Measurements from ENCODE around the gene RTKN2.
A peak's percentile ranks its signal among the peaks of the same experiment; 100 is the strongest.

The RTKN2 gene

GRCh38 chr10:62234077-62234605, 34.5 kb downstream of the RTKN2 start:
- TF ChIP-seq ISL1 (CRISPR knock-in tag; IDR thresholded peaks at IDR 0.05) (no peak), TSHZ2 (CRISPR knock-in tag; IDR thresholded peaks at IDR 0.05) (no peak), ZC3H10 (CRISPR knock-in tag; IDR thresholded peaks at IDR 0.05) (no peak), CSDC2 (CRISPR knock-in tag; IDR thresholded peaks at IDR 0.05) (0 out of 2 replicates have a peak, but pooled peaks have one; percentile 48)
- ATAC-seq = peak; percentile 12; the same call in 2 of the 3 replicates

GRCh38 chr10:62233356-62234076, 35.1 kb downstream of the RTKN2 start:
- TF ChIP-seq CREB5 (CRISPR knock-in tag; IDR thresholded peaks at IDR 0.05; ENCODE audit: low read depth) (no peak), ISL1 (CRISPR knock-in tag; IDR thresholded peaks at IDR 0.05) (peak; percentile 63), TSHZ2 (CRISPR knock-in tag; IDR thresholded peaks at IDR 0.05) (no peak), GLIS3 (CRISPR knock-in tag; IDR thresholded peaks at IDR 0.05) (no peak)
- peak; percentile 31; the same call in 2 of the 3 replicates for ATAC-seq

- no peak for TF ChIP-seq CSRNP3 (CRISPR knock-in tag; IDR thresholded peaks at IDR 0.05)
- no peak for TF ChIP-seq RARB (CRISPR knock-in tag; IDR thresholded peaks at IDR 0.05)
- TF ChIP-seq SNAI2 (CRISPR knock-in tag; IDR thresholded peaks at IDR 0.05) = no peak
- no peak for TF ChIP-seq ZNF70 (CRISPR knock-in tag; IDR thresholded peaks at IDR 0.05)
- TF ChIP-seq ESRRG (CRISPR knock-in tag; IDR thresholded peaks at IDR 0.05) = no peak
- TF ChIP-seq TSHZ2 (CRISPR knock-in tag; IDR thresholded peaks at IDR 0.05) = no peak
- TF ChIP-seq BACH2 (CRISPR knock-in tag; IDR thresholded peaks at IDR 0.05; ENCODE audit: borderline replicate concordance) = no peak
- TF ChIP-seq TOX (CRISPR knock-in tag; IDR thresholded peaks at IDR 0.05; ENCODE audit: borderline replicate concordance) = no peak
- no peak for TF ChIP-seq ZNF565 (CRISPR knock-in tag; conservative IDR thresholded peaks at IDR 0.05; ENCODE audit: low read depth)
- no peak for TF ChIP-seq OSR1 (CRISPR knock-in tag; IDR thresholded peaks at IDR 0.05)
- no peak for TF ChIP-seq ZC3H10 (CRISPR knock-in tag; IDR thresholded peaks at IDR 0.05)
- no peak for TF ChIP-seq CREB5 (CRISPR knock-in tag; IDR thresholded peaks at IDR 0.05; ENCODE audit: low read depth)
- ATAC-seq = peak; percentile 64
Measured at GRCh38 chr10:62231805-62232204, 36.8 kb downstream of the RTKN2 start.
